H1 (cell line): ENCODE results near the gene ANKRD11. TPM values are rescaled to one million over a fixed set of nuclear protein-coding genes. Genes with fewer than 3 reads are reported as not detected.

Experiments used
- CTCF ChIA-PET: fragments of 300-600 bp; sonication (Branson Sonifier 250); formaldehyde crosslinking; loops from one replicate; lab custom pipeline; 2021; ENCODE audit not compliant: partially characterized antibody; lab: Charles Lee
- POLR2A ChIA-PET: fragments of 300-600 bp; sonication (Branson Sonifier 250); formaldehyde crosslinking; loops from one replicate; lab custom pipeline; 2021; ENCODE audit warnings: inconsistent platforms; ENCODE audit not compliant: partially characterized antibody; lab: Charles Lee
- DNase-seq, 2 experiments: peaks; one replicate each; pipeline versions ENCODE4 v3.0.0 to v3.0.0-alpha.2; 2010 to 2022; ENCODE audit warnings: low spot score in 2 of 2, low read depth in 1 of 2, mixed read lengths in 1 of 2
- FAIRE-seq: peaks from 2 replicates; lab custom pipeline; 2011; peaks lifted over from hg19 to GRCh38; lab: Jason Lieb, UNC
- H2AFZ ChIP-seq: 2 replicates; pipeline ENCODE4 v1.8.1; 2012; ENCODE audit warnings: low read length, inconsistent platforms
- H2AK5ac ChIP-seq: 2 replicates; pipeline ENCODE4 v1.6.1; 2013; ENCODE audit warnings: low read depth, low read length
- H2BK120ac ChIP-seq: replicated peaks from 2 replicates; pipeline ENCODE3; 2013; ENCODE audit warnings: low read depth, low read length, inconsistent platforms
- H2BK12ac ChIP-seq: 2 replicates; pipeline ENCODE4 v1.6.1; 2013; ENCODE audit warnings: low read depth, low read length
- H2BK15ac ChIP-seq: 2 replicates; pipeline ENCODE4 v1.6.1; 2013; ENCODE audit warnings: low read length
- H2BK20ac ChIP-seq: 2 replicates; pipeline ENCODE4 v1.6.1; 2013; ENCODE audit warnings: low read length
- H2BK5ac ChIP-seq: 2 replicates; pipeline ENCODE4 v1.6.1; 2013; ENCODE audit warnings: low read depth, low read length
- H3K14ac ChIP-seq: 2 replicates; pipeline ENCODE4 v1.6.1; 2013; ENCODE audit warnings: inconsistent platforms; ENCODE audit not compliant: insufficient read length
- H3K18ac ChIP-seq: 2 replicates; pipeline ENCODE4 v1.6.1; 2013; ENCODE audit warnings: low read length; ENCODE audit errors: extremely low read depth
- H3K23ac ChIP-seq: 2 replicates; pipeline ENCODE4 v1.6.1; 2013; ENCODE audit warnings: inconsistent platforms; ENCODE audit not compliant: insufficient read length
- H3K23me2 ChIP-seq: 2 replicates; pipeline ENCODE4 v1.6.1; 2013; ENCODE audit warnings: low read depth, low read length
- H3K27ac ChIP-seq: 2 replicates; pipeline ENCODE4 v1.6.1; 2011; ENCODE audit warnings: low read depth, low read length, inconsistent platforms
- H3K27me3 ChIP-seq, 4 experiments: replicated peaks in 1 of 4; 1 replicate in 1 of 4; 2 replicates in 3 of 4; pipeline versions ENCODE4 v1.6.1 to v1.8.1; 2011 to 2013; ENCODE audit warnings: low read length in 3 of 4, mild to moderate bottlenecking in 3 of 4, inconsistent platforms in 2 of 4, mixed read lengths in 2 of 4, moderate library complexity in 1 of 4; ENCODE audit not compliant: control insufficient read depth in 3 of 4, insufficient read depth in 3 of 4; ENCODE audit errors: extremely low read depth in 1 of 4
- H3K36me3 ChIP-seq, 4 experiments: 2 replicates each; pipeline versions ENCODE4 v1.6.1 to v1.8.1; 2011 to 2013; ENCODE audit warnings: mild to moderate bottlenecking in 4 of 4, low read length in 3 of 4, moderate library complexity in 2 of 4, control low read depth in 1 of 4, inconsistent platforms in 1 of 4; ENCODE audit not compliant: insufficient read depth in 4 of 4, control insufficient read depth in 2 of 4
- H3K4ac ChIP-seq: replicated peaks from 2 replicates; pipeline ENCODE3; 2013; ENCODE audit warnings: low read length, low read depth, mixed read lengths, inconsistent platforms; ENCODE audit not compliant: insufficient read length
- H3K4me1 ChIP-seq, 4 experiments: replicated peaks in 1 of 4; 1 replicate in 1 of 4; 2 replicates in 3 of 4; pipeline versions ENCODE4 v1.6.1 to v1.8.1; 2011 to 2013; ENCODE audit warnings: low read length in 3 of 4, inconsistent platforms in 2 of 4, mixed read lengths in 1 of 4; ENCODE audit not compliant: insufficient read depth in 4 of 4, control insufficient read depth in 3 of 4
- H3K4me2 ChIP-seq, 2 experiments: 2 replicates each; pipeline versions ENCODE4 v1.6.1 to v1.8.1; 2011 to 2013; ENCODE audit warnings: low read depth in 2 of 2, low read length in 2 of 2, control low read depth in 1 of 2, inconsistent platforms in 1 of 2, mild to moderate bottlenecking in 1 of 2; ENCODE audit not compliant: insufficient read depth in 1 of 2
- H3K4me3 ChIP-seq, 4 experiments: fragments of 200-600, 300-600 bp in 1 of 4; sonication (generic), shearing (Covaris generic), sonication (Bioruptor Twin) in 1 of 4; 2 replicates each; pipeline versions ENCODE4 v1.5.1 to v1.8.1; 2011 to 2016; ENCODE audit warnings: low read length in 4 of 4, low read depth in 3 of 4, control low read depth in 2 of 4, inconsistent platforms in 2 of 4, mild to moderate bottlenecking in 2 of 4, mixed read lengths in 1 of 4, moderate library complexity in 1 of 4; ENCODE audit not compliant: insufficient read depth in 2 of 4; ENCODE audit errors: extremely low read depth in 1 of 4
- H3K56ac ChIP-seq: replicated peaks from 2 replicates; pipeline ENCODE3; 2013; ENCODE audit warnings: low read depth, mild to moderate bottlenecking, mixed read lengths, low read length, inconsistent platforms; ENCODE audit not compliant: insufficient read length
- H3K79me1 ChIP-seq: 2 replicates; pipeline ENCODE4 v1.6.1; 2013; ENCODE audit warnings: low read depth, low read length, control low read depth
- H3K79me2 ChIP-seq, 2 experiments: 2 replicates each; pipeline versions ENCODE4 v1.6.1 to v1.8.1; 2012 to 2013; ENCODE audit warnings: low read length in 2 of 2, mild to moderate bottlenecking in 2 of 2, inconsistent platforms in 1 of 2; ENCODE audit not compliant: insufficient read depth in 2 of 2, control insufficient read depth in 1 of 2
- H3K9ac ChIP-seq, 4 experiments: replicated peaks in 1 of 4; 1 replicate in 1 of 4; 2 replicates in 3 of 4; pipeline versions ENCODE4 v1.6.1 to v1.8.1; 2011 to 2013; ENCODE audit warnings: low read depth in 3 of 4, low read length in 3 of 4, control low read depth in 2 of 4, mild to moderate bottlenecking in 2 of 4, moderate library complexity in 2 of 4, inconsistent platforms in 1 of 4; ENCODE audit errors: extremely low read depth in 1 of 4
- H3K9me3 ChIP-seq, 2 experiments: 2 replicates each; pipeline versions ENCODE4 v1.6.1 to v1.8.1; 2012 to 2013; ENCODE audit warnings: mild to moderate bottlenecking in 2 of 2, moderate library complexity in 2 of 2, control low read depth in 1 of 2, inconsistent platforms in 1 of 2, low read depth in 1 of 2, low read length in 1 of 2, mixed read lengths in 1 of 2; ENCODE audit not compliant: insufficient read depth in 2 of 2
- H4K20me1 ChIP-seq, 2 experiments: replicated peaks in 1 of 2; 2 replicates each; pipeline versions ENCODE3 to v1.8.1; 2011 to 2013; ENCODE audit warnings: inconsistent platforms in 2 of 2, low read length in 2 of 2, mild to moderate bottlenecking in 1 of 2; ENCODE audit not compliant: insufficient read depth in 2 of 2, control insufficient read depth in 1 of 2
- H4K5ac ChIP-seq: 2 replicates; pipeline ENCODE4 v1.6.1; 2013; ENCODE audit warnings: low read length, low read depth, mixed read lengths, inconsistent platforms; ENCODE audit not compliant: insufficient read length
- H4K8ac ChIP-seq: 2 replicates; pipeline ENCODE4 v1.8.0; 2013; ENCODE audit warnings: mild to moderate bottlenecking, moderate library complexity, low read length, inconsistent platforms; ENCODE audit not compliant: insufficient read depth; ENCODE audit errors: extremely low read depth
- H4K91ac ChIP-seq: replicated peaks from 2 replicates; pipeline ENCODE3; 2013; ENCODE audit warnings: low read length, mixed read lengths, inconsistent platforms; ENCODE audit not compliant: insufficient read length
- EP300 ChIP-seq, 2 experiments: IDR thresholded peaks; 1 replicate in 1 of 2; 2 replicates in 1 of 2; pipeline ENCODE4 v1.6.1; 2011 to 2012; ENCODE audit warnings: low read depth in 2 of 2, low read length in 2 of 2, mild to moderate bottlenecking in 2 of 2, borderline replicate concordance in 1 of 2, inconsistent platforms in 1 of 2, moderate library complexity in 1 of 2
- FOSL1 ChIP-seq: IDR thresholded peaks from 2 replicates; pipeline ENCODE4 v1.6.1; 2011; ENCODE audit warnings: mild to moderate bottlenecking, low read depth, low read length, moderate library complexity; ENCODE audit not compliant: insufficient read depth
- HDAC2 ChIP-seq, 2 experiments: fragments of 300-600 bp in 1 of 2; sonication (generic) in 1 of 2; IDR thresholded peaks; 2 replicates each; pipeline ENCODE4 v1.6.1; 2011 to 2012; ENCODE audit warnings: low read depth in 2 of 2, low read length in 2 of 2, mild to moderate bottlenecking in 2 of 2, moderate library complexity in 2 of 2, borderline replicate concordance in 1 of 2, inconsistent platforms in 1 of 2
- POLR2A ChIP-seq, 2 experiments: IDR thresholded peaks; 1 replicate in 1 of 2; 2 replicates in 1 of 2; pipeline ENCODE4 v1.6.1; 2011; ENCODE audit warnings: low read depth in 2 of 2, low read length in 2 of 2, mild to moderate bottlenecking in 2 of 2; ENCODE audit errors: control extremely low read depth in 1 of 2
- RNF2 ChIP-seq: fragments of 200-900, 300-1000 bp; sonication (generic); IDR thresholded peaks from 2 replicates; pipeline ENCODE4 v1.7.1; 2016; ENCODE audit warnings: borderline replicate concordance, low read depth, mild to moderate bottlenecking, antibody characterized with exemption, low read length; ENCODE audit not compliant: poor library complexity, severe bottlenecking; ENCODE audit errors: missing control alignments
- TAF1 ChIP-seq: IDR thresholded peaks from 2 replicates; pipeline ENCODE4 v1.6.1; 2011; ENCODE audit warnings: mild to moderate bottlenecking, low read depth, low read length
- WGBS, 2 experiments: shearing (Covaris generic) in 1 of 2; methylation state at CpG; one replicate each; pipeline versions ENCODE4 v1.1.6 to v1.1.7; 2013 to 2015; ENCODE audit warnings: low lambda C conversion rate in 2 of 2, mixed read lengths in 2 of 2, inconsistent platforms in 1 of 2, low coverage in 1 of 2, missing lambda C conversion rate in 1 of 2; ENCODE audit not compliant: insufficient replicate concordance in 2 of 2, insufficient coverage in 1 of 2, insufficient read length in 1 of 2; ENCODE audit errors: extremely low coverage in 1 of 2, missing lambda C conversion rate in 1 of 2; 5-methylcytosine and 5-hydroxymethylcytosine counted together
- polyA plus RNA-seq, 7 experiments: library from polyadenylated mRNA; depleted of rRNA in 3 of 7; stranded (reverse) in 5 of 7; unstranded in 2 of 7; fragments of >200 nt in 5 of 7; fragments of 200-250 nt in 2 of 7; gene quantifications; 1 replicate in 5 of 7; 2 replicates in 1 of 7; 4 replicates in 1 of 7; pipeline versions ENCODE4 v1.2.1 to v1.2.3, GENCODE V29; 2011 to 2013; ENCODE audit warnings: missing spikeins in 2 of 7, mixed read lengths in 2 of 7
- total RNA-seq: library from RNA; stranded (reverse); fragmentation: NEBNext Ultra II Directional; extraction: Animal tissue kit (Norgen Biotek cat#: 25700); gene quantifications from 2 replicates; pipeline ENCODE4 v1.2.1, GENCODE V29; 2021
- TF ChIP-seq, protein P1 (sequence below): IDR thresholded peaks from 2 replicates; pipeline ENCODE4 v1.6.1; 2012; ENCODE audit warnings: low read length, inconsistent platforms
- TF ChIP-seq, protein P2 (sequence below): IDR thresholded peaks from 2 replicates; pipeline ENCODE4 v1.6.1; 2012; ENCODE audit warnings: inconsistent platforms

Gene ANKRD11
- total and polyA plus RNA-seq, 2 of the 8 experiments (the other 6 are each of a cell fraction or from before 2014, with no cell fraction given): 46.5 to 142 TPM

DNA sequence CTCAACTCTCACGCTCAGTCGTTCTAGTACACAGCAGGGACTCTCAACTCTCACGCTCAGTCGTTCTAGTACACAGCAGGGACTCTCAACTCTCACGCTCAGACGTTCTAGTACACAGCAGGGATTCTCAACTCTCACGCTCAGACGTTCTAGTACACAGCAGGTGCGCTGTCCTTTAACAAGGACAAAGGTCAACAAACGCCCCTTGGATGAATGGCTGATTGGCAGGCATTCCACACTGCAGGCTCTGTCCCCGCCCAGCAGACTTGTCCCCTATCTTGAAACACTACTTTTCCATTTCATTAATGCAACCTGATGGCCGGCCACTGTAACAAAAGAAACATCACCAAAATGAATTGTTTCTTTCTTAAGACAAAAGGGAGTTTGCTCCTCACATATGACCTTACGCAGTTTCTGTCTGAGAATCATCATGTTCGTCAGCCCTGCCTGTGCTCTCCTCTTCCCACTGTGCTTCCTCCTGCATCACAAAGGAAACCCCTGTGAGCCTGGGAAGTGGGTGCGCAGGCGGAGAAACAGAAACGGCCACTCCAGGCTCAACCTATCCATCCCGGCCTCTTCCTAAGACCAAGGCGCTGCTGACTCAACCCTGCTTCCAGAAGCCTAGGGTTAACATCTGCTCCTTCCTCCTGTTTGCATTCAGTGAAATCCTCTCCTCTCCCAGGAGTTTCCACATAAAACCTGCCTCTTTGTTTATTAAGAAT, 59.8 kb downstream of the ANKRD11 start:
- H3K4me3 ChIP-seq: no peak overlapping the region
- 0 out of 2 replicates have a peak overlapping the region, but pooled peaks have one; percentile 27 for H2BK12ac ChIP-seq
- DNase-seq (no peak), FAIRE-seq (no peak)
- no peak overlapping the region; the same call in 1 of the 2 replicates for H2BK5ac ChIP-seq
- no peak overlapping the region; the same call in 1 of the 2 replicates for H3K18ac ChIP-seq
- H3K27me3 ChIP-seq: no peaks in the 10 kb centered on the region
- ChIA-PET POLR2A (no interaction called here), CTCF (no interaction called here)
- no peak overlapping the region for H2AK5ac ChIP-seq
- no peak overlapping the region for H3K56ac ChIP-seq
- H2BK15ac ChIP-seq: no peak overlapping the region
- no peak overlapping the region for H4K8ac ChIP-seq
- no peak overlapping the region for H3K23ac ChIP-seq
- no peaks in the 10 kb centered on the region for H3K9me3 ChIP-seq
- WGBS, 2 experiments: 89% methylated on average over 19 of the region's 19 CpGs; no CpG with 5 or more reads in 1 of the 2 experiments
- H3K23me2 ChIP-seq: no peaks in the 10 kb centered on the region
- no peak overlapping the region for H4K91ac ChIP-seq
- no peaks in the 10 kb centered on the region for H3K36me3 ChIP-seq
- no peak overlapping the region for H2BK120ac ChIP-seq
- no peak overlapping the region for H2AFZ ChIP-seq
- H2BK20ac ChIP-seq: no peak overlapping the region
- H3K4ac ChIP-seq: no peak overlapping the region
- H3K9ac ChIP-seq: no peak overlapping the region
- peak overlapping the region in 1 of 2 experiments; percentile 36; a peak in 3 of 4 replicates for H3K4me2 ChIP-seq
- peaks cover 45 to 87% of the 10 kb centered on the region in 2 experiments for H3K79me2 ChIP-seq
- peaks cover 3 to 23% (median 19%) of the 10 kb centered on the region in 4 experiments for H3K4me1 ChIP-seq
- no peak overlapping the region for H4K5ac ChIP-seq
- peaks cover 37% of the 10 kb centered on the region for H3K79me1 ChIP-seq
- H3K27ac ChIP-seq: no peak overlapping the region
- no peak overlapping the region for H3K14ac ChIP-seq
- H4K20me1 ChIP-seq: peaks cover 47 to 50% of the 10 kb centered on the region in 2 experiments
- no peak for TF ChIP-seq TAF1
- TF ChIP-seq RNF2: no peak
- no peak for TF ChIP-seq EP300 (IDR thresholded peaks at IDR 0.05; ENCODE audit: borderline replicate concordance in 1 of 2, low read depth in 2 of 2, low read length in 2 of 2)
- TF ChIP-seq, protein P1, sequence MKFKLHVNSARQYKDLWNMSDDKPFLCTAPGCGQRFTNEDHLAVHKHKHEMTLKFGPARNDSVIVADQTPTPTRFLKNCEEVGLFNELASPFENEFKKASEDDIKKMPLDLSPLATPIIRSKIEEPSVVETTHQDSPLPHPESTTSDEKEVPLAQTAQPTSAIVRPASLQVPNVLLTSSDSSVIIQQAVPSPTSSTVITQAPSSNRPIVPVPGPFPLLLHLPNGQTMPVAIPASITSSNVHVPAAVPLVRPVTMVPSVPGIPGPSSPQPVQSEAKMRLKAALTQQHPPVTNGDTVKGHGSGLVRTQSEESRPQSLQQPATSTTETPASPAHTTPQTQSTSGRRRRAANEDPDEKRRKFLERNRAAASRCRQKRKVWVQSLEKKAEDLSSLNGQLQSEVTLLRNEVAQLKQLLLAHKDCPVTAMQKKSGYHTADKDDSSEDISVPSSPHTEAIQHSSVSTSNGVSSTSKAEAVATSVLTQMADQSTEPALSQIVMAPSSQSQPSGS: no peak
- TF ChIP-seq, protein P2, sequence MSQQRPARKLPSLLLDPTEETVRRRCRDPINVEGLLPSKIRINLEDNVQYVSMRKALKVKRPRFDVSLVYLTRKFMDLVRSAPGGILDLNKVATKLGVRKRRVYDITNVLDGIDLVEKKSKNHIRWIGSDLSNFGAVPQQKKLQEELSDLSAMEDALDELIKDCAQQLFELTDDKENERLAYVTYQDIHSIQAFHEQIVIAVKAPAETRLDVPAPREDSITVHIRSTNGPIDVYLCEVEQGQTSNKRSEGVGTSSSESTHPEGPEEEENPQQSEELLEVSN: no peak
- no peak for TF ChIP-seq POLR2A (IDR thresholded peaks at IDR 0.05; ENCODE audit: control extremely low read depth in 1 of 2, low read depth in 2 of 2, low read length in 2 of 2)
- TF ChIP-seq HDAC2 (IDR thresholded peaks at IDR 0.05; ENCODE audit: borderline replicate concordance in 1 of 2, low read depth in 2 of 2, low read length in 2 of 2): no peak
- no peak for TF ChIP-seq FOSL1
